HG03469 (cell line): ENCODE measurements around the gene PTCD3.

ENCODE experiments used
- ATAC-seq: cut with Tn5 transposase; IDR thresholded peaks from one replicate; pipeline ENCODE4 v1.9.1; 2021; ENCODE audit warnings: mild to moderate bottlenecking, moderate library complexity, moderate number of reproducible peaks; ENCODE audit not compliant: unreplicated experiment

Gene PTCD3

GRCh38 chr2:86081724-86082123, 24.3 kb upstream of the PTCD3 start:
- no peak for ATAC-seq

GRCh38 chr2:86082756-86083155, 23.3 kb upstream of the PTCD3 start:
- ATAC-seq: no peak

GRCh38 chr2:86087936-86088850, 17.8 kb upstream of the PTCD3 start:
- no peak for ATAC-seq

GRCh38 chr2:86094229-86094628, 11.8 kb upstream of the PTCD3 start:
- no peak for ATAC-seq

GRCh38 chr2:86097114-86097896, 8.7 kb upstream of the PTCD3 start:
- no peak for ATAC-seq

GRCh38 chr2:86097913-86098312, 8.1 kb upstream of the PTCD3 start:
- ATAC-seq: no peak

GRCh38 chr2:86102157-86102556, 3.9 kb upstream of the PTCD3 start:
- ATAC-seq: no peak

- peak; percentile 39 for ATAC-seq
Measured at GRCh38 chr2:86105252-86105968, 625 bp upstream of the PTCD3 start, which contains the start of gene POLR1A. POLR1A (minus strand) TSS chr2:86105886; CDS start chr2:86105776, 110 bp downstream.

- no peak for ATAC-seq
Measured at GRCh38 chr2:86107031-86107430, 996 bp downstream of the PTCD3 start.

- no peak for ATAC-seq
Measured at GRCh38 chr2:86118130-86118529, 12.1 kb downstream of the PTCD3 start.

GRCh38 chr2:86123328-86123925, 17.4 kb downstream of the PTCD3 start:
- ATAC-seq: no peak

- no peak for ATAC-seq
Measured at GRCh38 chr2:86124683-86125082, 18.6 kb downstream of the PTCD3 start.

- ATAC-seq: no peak
Measured at GRCh38 chr2:86134709-86135108, 28.7 kb downstream of the PTCD3 start.

- no peak for ATAC-seq
Measured at GRCh38 chr2:86135653-86136052, 29.6 kb downstream of the PTCD3 start.

GRCh38 chr2:86136141-86136540, 30.1 kb downstream of the PTCD3 start:
- no peak for ATAC-seq

- ATAC-seq: no peak
Measured at GRCh38 chr2:86138736-86139625, 32.9 kb downstream of the PTCD3 start.

- no peak for ATAC-seq
Measured at GRCh38 chr2:86139981-86140380, 33.9 kb downstream of the PTCD3 start.

- no peak for ATAC-seq
Measured at GRCh38 chr2:86140969-86141392, 34.9 kb downstream of the PTCD3 start.

- no peak for ATAC-seq
Measured at GRCh38 chr2:86142436-86143257, 36.6 kb downstream of the PTCD3 start.
